Stimulated activated CD4-positive, alpha-beta T cell treated with anti-CD3 and anti-CD28 coated beads, TNF-alpha, amount 100 ng/mL, for 4 hours (primary cell): Measurements from ENCODE around the gene JSRP1.

ENCODE experiments used
- DNase-seq, 3 experiments: peaks; one replicate each; pipeline ENCODE4 v3.0.0-alpha.2; 2020; ENCODE audit warnings: low read depth in 3 of 3

JSRP1 gene

DNA sequence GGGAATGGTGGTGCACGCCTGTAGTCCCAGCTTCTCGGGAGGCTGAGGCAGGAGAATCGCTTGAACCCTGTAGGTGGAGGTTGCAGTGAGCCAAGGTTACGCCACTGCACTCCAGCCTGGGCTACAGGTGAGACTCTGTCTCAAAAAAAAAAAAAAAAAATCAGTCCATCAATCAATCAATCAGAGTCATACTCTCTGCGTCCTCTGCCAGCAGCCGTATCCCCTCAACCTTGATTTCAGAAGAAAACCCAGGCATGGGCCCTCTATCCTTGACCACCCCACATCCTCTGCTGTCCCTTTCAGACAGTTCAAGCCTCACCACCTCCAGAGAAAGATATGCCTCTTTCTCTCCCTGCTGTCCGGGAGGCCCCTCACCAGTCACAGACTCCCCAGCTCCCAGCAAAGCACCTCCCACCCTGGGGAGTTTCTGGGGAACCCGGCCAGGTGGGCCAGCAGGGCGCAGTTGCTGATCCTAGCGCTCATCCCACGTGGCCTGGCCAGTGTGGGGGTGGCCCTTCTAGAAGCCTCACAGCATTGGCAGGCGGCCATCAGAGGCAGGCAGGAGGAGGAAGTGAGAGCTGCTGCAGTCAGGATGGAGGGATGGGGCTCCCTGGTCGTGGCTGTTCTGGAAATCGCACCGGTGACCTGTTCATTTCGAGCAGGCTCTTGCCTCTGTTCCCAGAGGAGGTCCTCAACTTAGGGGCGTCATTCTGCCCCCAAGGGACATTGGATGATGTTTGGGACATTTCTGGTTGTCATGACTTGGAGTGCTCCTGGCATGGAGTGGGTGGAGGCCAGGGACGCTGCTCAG lies 10.2 kb upstream of the JSRP1 start:
- no peak for DNase-seq

GRCh38 chr19:2261438-2262172 lies 5.4 kb upstream of the JSRP1 start:
- no peak for DNase-seq

GRCh38 chr19:2260341-2260805 lies 4.2 kb upstream of the JSRP1 start:
- DNase-seq, result no peak

DNA sequence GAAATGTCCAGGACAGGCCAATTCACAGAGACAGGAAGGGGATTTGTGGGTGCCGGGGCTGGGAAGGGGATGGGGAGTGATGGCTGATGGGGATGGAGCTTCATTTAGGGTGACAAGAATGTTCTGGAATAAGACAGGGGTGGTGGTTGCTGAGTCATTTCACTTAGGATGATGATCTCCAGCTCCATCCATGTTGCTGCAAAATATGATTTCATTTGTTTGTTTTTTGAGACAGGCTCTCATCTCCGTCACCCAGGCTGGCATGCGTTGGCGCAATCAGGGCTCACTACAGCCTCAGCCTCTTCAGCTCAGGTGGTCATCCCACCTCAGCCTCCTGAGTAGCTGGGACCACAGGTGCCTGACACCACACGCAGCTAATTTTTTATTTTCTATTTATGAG lies 3.1 kb upstream of the JSRP1 start:
- no peak for DNase-seq

DNA sequence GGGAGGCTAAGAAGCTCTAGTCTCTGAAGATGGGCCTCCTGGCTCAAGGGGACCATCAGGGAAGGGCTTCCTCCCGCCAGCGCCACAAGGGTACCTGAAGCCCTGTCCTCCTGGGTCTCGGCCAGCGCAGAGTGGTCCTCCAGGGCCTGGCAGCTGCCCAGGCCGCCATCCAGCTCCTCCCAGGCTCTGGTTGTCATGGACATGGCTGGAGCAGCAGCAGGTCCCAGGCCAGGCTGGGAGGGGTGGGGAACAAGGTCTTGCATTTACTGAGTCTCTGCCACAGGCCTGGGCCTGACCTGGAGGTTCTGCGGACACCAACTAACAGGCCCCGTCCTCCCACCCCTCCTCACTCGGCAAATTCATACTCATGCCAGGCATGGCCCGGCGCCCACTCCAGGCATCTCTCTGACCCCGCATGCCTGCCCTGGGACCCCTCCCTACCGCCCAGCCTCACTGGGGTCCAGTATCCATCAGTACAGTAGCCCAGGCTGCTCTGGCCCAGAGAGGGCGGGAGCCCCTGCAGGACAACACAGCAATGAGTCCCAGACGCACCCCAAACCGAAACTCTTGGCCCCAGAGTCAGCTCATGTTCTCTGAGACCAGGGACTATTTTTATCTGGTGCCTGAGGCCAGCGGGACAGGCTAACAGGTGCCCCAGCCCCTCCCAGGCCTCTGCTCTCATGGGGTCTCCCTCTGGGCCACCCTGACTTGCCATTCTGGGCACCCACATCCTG lies 938 bp downstream of the JSRP1 start:
- no peak for DNase-seq

DNA sequence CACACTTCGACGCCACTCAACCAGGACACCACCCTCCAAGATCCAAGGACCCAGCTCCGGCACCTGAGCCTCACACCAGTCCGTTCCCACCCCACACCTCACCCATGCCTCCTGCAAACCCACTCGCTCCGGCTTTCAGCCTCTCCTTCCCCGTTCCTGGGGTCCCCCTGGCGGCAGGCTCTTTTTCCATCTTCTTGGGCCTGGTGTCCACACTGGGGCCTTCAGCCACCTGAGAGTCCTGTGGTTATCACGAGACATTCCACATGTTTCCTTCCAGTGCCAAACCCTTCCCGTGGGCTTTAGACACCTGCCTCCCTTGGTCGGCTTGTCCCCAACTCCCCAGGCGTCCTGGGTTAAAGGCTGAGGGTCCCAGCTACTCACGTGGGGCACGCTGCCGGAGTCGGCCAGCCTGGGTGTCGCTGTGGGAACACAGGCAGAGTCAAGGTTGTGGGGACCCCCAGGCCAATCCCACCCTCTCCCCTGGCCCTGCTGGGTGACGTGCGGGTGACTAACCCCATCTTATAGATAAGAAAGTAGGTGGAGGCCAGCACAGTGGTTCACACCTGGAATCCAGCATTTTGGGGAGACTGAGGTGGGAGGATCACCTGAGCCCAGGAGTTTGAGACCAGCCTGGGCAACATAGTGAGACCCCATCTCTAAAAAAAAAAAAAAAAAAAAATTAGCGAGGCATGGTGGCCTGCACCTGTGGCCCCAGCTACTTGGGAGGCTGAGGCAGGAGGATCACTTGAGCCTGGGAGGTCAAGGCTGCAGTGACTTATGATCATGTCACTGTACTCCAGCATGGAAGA lies 1.9 kb downstream of the JSRP1 start:
- no peak for DNase-seq

DNA sequence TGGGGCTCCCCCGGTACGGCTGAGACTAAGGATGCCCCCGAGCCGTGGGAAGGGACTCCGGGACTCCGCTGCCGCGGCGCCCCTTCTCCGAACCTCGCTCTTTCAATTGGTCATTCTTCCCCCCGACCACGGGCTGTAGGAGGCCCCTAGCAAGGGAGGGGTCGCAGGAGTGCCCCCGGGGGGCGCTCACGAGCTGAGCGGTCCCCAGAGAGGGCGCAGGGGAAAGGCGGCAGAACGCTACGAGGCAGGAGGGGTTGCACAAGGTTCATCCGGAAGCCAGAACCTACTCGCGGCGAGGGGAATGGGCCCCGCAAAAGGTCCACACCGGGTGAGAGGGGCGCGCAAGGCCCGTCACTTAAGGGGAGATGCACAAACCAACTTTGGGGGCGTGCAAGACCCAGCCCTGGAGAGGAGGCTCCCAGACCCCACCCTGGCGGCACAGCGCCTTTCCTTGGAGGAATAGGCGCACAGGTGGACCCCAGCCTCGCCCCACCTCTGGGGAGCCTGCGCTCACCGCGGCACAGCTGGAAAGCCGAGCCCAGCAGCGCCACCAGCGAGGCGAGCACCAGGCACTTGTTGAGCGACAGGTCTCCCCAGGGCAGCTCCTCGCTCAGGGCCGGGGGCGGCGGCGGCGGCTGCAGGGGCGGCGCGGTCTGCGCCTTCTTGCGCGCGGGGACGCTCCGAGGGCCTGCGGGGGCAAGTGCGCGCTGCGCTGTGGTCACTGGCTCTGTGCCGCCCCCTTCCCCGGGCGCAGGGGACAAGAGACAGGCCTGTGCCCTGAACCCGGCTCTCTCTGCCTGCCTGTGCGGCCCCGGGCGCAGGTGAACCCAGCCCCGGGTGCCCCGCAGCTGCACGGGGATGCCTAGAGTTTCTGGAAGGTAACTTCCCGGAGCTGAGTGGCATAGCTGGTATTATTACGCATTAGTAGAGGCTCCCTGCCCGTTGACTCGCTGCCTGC lies 2.8 kb downstream of the JSRP1 start:
- no peak for DNase-seq

GRCh38 chr19:2252797-2253105 lies 3.5 kb downstream of the JSRP1 start:
- no peak for DNase-seq

- DNase-seq, result no peak
These were observed 4.0 kb downstream of the JSRP1 start for GRCh38 chr19:2252055-2252796.

- DNase-seq, result no peak
These were observed 4.8 kb downstream of the JSRP1 start for GRCh38 chr19:2251106-2252054.

GRCh38 chr19:2250766-2251105 lies 5.5 kb downstream of the JSRP1 start:
- DNase-seq, result no peak

DNA sequence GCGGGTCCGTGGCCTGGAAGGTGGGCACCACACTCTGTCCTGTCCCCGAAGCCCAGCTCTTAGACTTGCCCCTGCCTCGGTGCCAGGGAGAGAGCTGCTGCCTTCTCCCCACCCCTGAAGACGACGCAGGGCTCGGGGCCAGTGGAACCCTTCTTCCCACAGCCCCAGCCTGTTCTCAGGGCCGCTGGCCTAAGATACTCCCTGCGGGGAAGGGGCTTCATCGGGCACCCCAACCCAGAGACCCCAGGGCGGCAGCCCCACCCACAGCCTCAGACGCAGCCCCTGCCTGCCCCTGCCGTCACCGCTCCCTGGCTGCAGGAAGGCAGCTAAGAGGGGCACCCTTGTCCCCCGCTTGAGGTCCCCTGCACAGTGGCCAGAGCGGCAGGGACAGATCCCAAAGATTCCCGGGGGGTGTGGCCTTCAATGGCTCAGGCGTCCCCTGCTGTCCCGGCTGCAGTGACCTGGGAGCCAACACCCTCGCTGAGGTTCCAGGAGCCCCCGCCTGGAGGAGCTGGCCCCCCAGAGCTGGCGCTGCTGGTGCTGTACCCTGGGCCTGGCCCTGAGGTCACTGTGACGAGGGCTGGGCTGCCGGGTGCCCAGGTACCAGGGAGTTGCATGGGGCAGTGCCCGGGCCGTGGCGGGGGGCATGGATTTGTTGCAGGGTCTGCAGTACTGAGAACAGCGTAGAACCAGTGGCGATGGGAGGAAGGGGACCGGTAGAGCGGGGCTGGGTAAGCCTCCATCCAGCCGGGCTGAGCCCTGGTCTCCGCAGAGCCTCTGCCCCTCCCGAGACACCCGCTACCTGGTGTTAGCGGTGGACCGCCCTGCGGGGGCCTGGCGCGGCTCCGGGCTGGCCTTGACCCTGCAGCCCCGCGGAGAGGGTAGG lies 6.1 kb downstream of the JSRP1 start:
- no peak for DNase-seq

- DNase-seq, result no peak
These were observed 7.0 kb downstream of the JSRP1 start, which contains the start of gene AMH for GRCh38 chr19:2249010-2249866. AMH (plus strand) TSS chr19:2249323; CDS start chr19:2249333, 10 bp downstream.

GRCh38 chr19:2248136-2249009 lies 7.8 kb downstream of the JSRP1 start:
- DNase-seq, result no peak

DNA sequence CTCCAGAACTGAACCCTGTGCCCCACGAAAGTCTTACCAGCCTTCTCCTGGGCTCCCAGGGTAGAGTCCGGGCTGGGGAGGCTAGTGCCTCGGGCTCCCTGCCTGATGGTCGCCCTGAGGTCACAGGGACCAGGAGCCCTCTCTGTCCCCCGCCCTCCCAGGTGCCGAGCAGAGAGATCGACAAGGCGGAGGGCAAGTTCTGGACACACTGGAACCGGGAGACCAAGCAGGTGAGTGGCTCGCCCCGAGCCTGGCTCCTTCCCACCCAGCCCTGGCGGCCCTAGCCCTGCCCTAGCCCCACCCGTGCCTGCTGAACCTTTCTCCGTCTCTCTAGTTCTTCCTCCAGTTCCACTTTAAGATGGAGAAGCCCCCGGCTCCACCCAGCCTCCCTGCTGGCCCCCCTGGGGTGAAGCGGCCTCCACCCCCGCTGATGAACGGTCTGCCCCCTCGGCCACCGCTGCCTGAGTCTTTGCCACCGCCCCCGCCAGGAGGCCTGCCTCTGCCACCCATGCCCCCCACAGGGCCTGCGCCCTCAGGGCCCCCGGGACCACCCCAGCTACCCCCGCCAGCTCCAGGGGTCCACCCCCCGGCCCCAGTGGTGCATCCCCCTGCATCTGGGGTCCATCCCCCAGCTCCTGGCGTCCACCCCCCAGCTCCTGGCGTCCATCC lies 8.7 kb downstream of the JSRP1 start:
- DNase-seq, result no peak
